Endothelial cell (in vitro differentiated cells): ENCODE results near the gene CFAP68. TPM values are rescaled to one million over a fixed set of nuclear protein-coding genes. Genes with fewer than 3 reads are reported as not detected.
"Not testable (repeated sequence)": the region's sequence is repeated elsewhere in the genome, so short reads cannot be mapped to it uniquely, and the experiment has no call there.

Experiments
- DNase-seq: peaks from one replicate; pipeline ENCODE4 v3.0.0; 2021; ENCODE audit warnings: low spot score
- H3K27ac Mint-ChIP-seq: one replicate; pipeline ENCODE4 v1.8.0; 2021; ENCODE audit warnings: mixed read lengths, inconsistent platforms; ENCODE audit not compliant: unreplicated experiment
- H3K27me3 Mint-ChIP-seq: one replicate; pipeline ENCODE4 v1.8.0; 2021; ENCODE audit warnings: mild to moderate bottlenecking, moderate library complexity, mixed read lengths, inconsistent platforms; ENCODE audit not compliant: unreplicated experiment
- H3K36me3 Mint-ChIP-seq: one replicate; pipeline ENCODE4 v1.8.0; 2021; ENCODE audit warnings: mild to moderate bottlenecking, low read depth, mixed read lengths, inconsistent platforms; ENCODE audit not compliant: unreplicated experiment
- H3K4me1 Mint-ChIP-seq: one replicate; pipeline ENCODE4 v1.8.0; 2021; ENCODE audit warnings: mild to moderate bottlenecking, mixed read lengths, inconsistent platforms; ENCODE audit not compliant: unreplicated experiment
- H3K4me3 Mint-ChIP-seq: one replicate; pipeline ENCODE4 v1.8.0; 2021; ENCODE audit warnings: mild to moderate bottlenecking, mixed read lengths, inconsistent platforms; ENCODE audit not compliant: unreplicated experiment
- H3K9me3 Mint-ChIP-seq: one replicate; pipeline ENCODE4 v1.8.0; 2021; ENCODE audit warnings: mixed read lengths, inconsistent platforms; ENCODE audit not compliant: unreplicated experiment
- CTCF ChIP-seq: fragments of 200-600 bp; sonication (generic); IDR thresholded peaks from one replicate; pipeline ENCODE4 v1.5.0; 2021; ENCODE audit warnings: antibody characterized with exemption; ENCODE audit not compliant: unreplicated experiment
- total RNA-seq: library from RNA; stranded (reverse); fragmentation: NEBNext Ultra II Directional; extraction: Animal tissue kit (Norgen Biotek cat#: 25700); gene quantifications from one replicate; pipeline ENCODE4 v1.2.1, GENCODE V29; 2021; ENCODE audit not compliant: unreplicated experiment

CFAP68 gene
- total RNA-seq, 1 donor from 2014 or later, result 35.6 TPM

DNA sequence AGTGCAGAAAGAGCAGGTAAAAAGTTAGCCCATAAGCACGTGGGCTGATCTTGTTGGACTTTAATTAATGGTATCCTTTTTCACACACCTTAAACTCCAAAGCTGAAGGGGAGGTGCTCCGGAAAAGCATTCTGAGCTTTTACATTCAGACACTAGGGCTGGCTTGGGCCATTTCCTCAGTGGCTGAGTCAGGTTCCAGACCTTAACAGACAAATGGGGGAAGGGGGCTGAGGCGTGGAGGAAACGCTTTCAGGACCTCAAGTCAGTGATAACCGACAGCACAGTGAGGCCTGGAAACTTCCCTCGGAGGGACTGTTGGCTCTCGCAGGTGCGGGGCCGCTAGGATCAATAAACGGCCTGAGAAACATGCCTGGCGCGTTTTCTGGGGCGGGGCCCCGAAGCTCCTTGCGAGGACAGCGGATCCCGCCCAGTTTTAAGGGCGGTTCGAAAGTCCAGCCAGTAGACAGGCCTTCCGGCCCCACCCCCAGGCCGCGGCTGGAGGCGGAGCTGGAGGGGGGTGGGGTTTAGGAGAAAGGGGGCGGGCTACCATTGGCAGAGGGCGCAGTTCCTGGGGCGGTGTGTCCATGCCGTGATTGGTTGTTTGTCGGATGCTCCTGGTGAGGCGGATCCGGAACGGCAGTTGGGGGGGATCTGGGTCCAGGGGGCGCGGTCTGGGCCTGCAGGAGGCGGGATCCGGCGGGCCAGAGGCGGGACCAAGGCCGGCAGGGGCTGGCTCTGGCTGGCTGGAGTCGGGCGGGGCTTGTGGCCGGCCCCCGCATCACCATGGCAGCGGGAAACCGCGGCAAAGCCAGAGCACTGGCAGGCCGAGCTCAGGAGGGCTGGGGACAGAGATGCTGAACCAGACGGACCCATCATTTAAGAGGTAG lies 47.4 kb downstream of the CFAP68 start:
- TF ChIP-seq CTCF, result no peak
- peak overlapping the region; percentile 86 for H3K4me3 Mint-ChIP-seq
- no peaks in the 10 kb centered on the region for H3K9me3 Mint-ChIP-seq
- H3K36me3 Mint-ChIP-seq, result peaks cover 3% of the 10 kb centered on the region
- peaks cover 5% of the 10 kb centered on the region for H3K27me3 Mint-ChIP-seq
- peak; percentile 97 for DNase-seq
- H3K27ac Mint-ChIP-seq, result peak overlapping the region; percentile 92
- peaks cover 21% of the 10 kb centered on the region for H3K4me1 Mint-ChIP-seq

DNA sequence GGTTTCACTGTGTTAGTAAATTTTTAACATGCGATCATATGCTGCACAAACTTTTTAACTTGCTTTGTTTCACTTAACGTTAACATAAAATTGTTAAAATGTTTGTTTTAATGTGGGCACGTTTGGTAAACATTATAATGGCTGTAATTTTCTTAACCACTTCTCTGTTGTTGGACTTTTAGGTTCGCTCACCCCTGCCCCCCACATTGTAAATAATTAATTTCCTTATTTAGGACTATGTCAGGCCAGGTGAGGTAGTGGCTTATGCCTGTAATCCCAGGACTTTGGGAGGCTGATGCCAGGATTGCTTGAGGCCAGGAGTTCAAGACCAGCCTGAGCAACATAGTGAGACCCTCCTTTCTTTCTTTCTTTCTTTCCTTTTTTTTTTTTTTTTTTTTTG lies 51.1 kb downstream of the CFAP68 start:
- H3K36me3 Mint-ChIP-seq, result no peaks in the 10 kb centered on the region
- peaks cover 8% of the 10 kb centered on the region for H3K4me1 Mint-ChIP-seq
- no peak for DNase-seq
- H3K27me3 Mint-ChIP-seq, result no peaks in the 10 kb centered on the region
- no peak overlapping the region for H3K4me3 Mint-ChIP-seq
- H3K9me3 Mint-ChIP-seq, result no peaks in the 10 kb centered on the region
- TF ChIP-seq CTCF, result no peak
- H3K27ac Mint-ChIP-seq, result no peak overlapping the region

GRCh38 chr11:111932611-111932950 lies 53.2 kb downstream of the CFAP68 start:
- H3K36me3 Mint-ChIP-seq, result no peaks in the 10 kb centered on the region
- no peaks in the 10 kb centered on the region for H3K9me3 Mint-ChIP-seq
- peaks cover 4% of the 10 kb centered on the region for H3K4me1 Mint-ChIP-seq
- TF ChIP-seq CTCF, result no peak
- no peak overlapping the region for H3K27ac Mint-ChIP-seq
- DNase-seq, result no peak
- no peaks in the 10 kb centered on the region for H3K27me3 Mint-ChIP-seq
- H3K4me3 Mint-ChIP-seq, result no peak overlapping the region

DNA sequence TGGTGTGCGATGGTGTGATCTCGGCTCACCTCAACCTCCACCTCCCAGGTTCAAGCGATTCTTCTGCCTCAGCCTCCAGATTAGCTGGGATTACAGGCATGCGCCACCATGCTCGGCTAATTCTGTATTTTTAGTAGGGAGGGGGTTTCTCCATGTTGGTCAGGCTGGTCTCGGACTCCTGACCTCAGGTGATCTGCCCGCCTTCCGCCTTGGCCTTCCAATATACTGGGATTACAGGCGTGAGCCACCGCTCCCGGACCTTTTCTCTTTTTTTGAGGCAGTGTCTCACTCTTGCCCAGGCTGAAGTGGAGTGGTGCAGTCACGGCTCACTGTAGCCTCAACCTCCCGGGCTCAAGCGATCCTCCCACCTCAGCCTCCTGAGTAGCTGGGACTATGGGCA lies 53.8 kb downstream of the CFAP68 start:
- DNase-seq, H3K27me3 Mint-ChIP-seq, H3K4me3 Mint-ChIP-seq, H3K4me1 Mint-ChIP-seq, H3K27ac Mint-ChIP-seq, H3K9me3 Mint-ChIP-seq, H3K36me3 Mint-ChIP-seq: not testable (repeated sequence)

DNA sequence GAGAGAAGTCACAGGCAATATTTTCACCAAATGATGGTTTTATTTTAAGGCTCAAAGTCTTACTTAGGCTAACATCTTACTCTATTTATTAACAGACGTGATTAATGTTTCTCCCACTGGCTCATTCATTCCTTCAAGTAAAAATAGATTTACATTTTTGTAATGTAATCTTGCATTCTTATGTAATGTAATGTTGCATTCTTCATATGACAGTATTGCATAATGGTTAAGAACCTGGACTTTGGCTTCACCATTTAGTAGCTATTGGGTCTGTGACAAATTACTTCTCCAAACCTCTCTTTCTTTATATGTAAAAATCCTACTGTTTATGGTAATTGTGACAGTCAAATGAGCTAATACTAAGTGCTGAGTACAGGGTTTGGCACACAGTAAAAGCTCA lies 54.5 kb downstream of the CFAP68 start:
- Mint-ChIP-seq H3K4me3 (no peak overlapping the region), H3K4me1 (peaks cover 17% of the 10 kb centered on the region), H3K9me3 (no peaks in the 10 kb centered on the region), H3K27ac (no peak overlapping the region), H3K27me3 (no peaks in the 10 kb centered on the region), H3K36me3 (no peaks in the 10 kb centered on the region)
- DNase-seq, result no peak
- no peak for TF ChIP-seq CTCF
